Psoas muscle (tissue), 8 donors: ENCODE data around the gene WNT3. TPM values are rescaled to one million over a fixed set of nuclear protein-coding genes. Genes with fewer than 3 reads are reported as not detected.

Source experiments
- ATAC-seq, 4 donors: fragments of 200-7000 bp; cut with Tn5 transposase; one replicate each; pipeline ENCODE4 v1.9.1; 2020; ENCODE audit warnings: moderate library complexity in 3 of 4, mild to moderate bottlenecking in 2 of 4
- DNase-seq, 2 donors: peaks; one replicate each; pipeline ENCODE4 v3.0.0-alpha.2; 2020
- H3K27ac ChIP-seq: fragments of 200-600 bp; one replicate; pipeline ENCODE4 v1.8.0; 2022
- H3K27me3 ChIP-seq, 3 donors: fragments of 200-600 bp in 1 of 3; one replicate each; pipeline versions ENCODE4 v1.6.1 to v1.8.0; 2013 to 2022; ENCODE audit warnings: low read length in 2 of 3, mild to moderate bottlenecking in 2 of 3, moderate library complexity in 1 of 3; ENCODE audit not compliant: insufficient read depth in 3 of 3
- H3K36me3 ChIP-seq, 2 donors: fragments of 200-600 bp in 1 of 2; one replicate each; pipeline versions ENCODE4 v1.6.1 to v1.8.0; 2013 to 2022; ENCODE audit warnings: low read depth in 1 of 2, mild to moderate bottlenecking in 1 of 2, moderate library complexity in 1 of 2; ENCODE audit not compliant: insufficient read depth in 1 of 2
- H3K4me1 ChIP-seq: fragments of 200-600 bp; one replicate; pipeline ENCODE4 v1.8.0; 2022
- H3K4me3 ChIP-seq: fragments of 200-600 bp; one replicate; pipeline ENCODE4 v1.8.0; 2022; ENCODE audit warnings: mild to moderate bottlenecking
- H3K9me3 ChIP-seq: fragments of 200-600 bp; one replicate; pipeline ENCODE4 v1.8.0; 2022
- CTCF ChIP-seq: fragments of 200-600 bp; IDR thresholded peaks from one replicate; pipeline ENCODE4 v1.8.0; 2022; ENCODE audit warnings: antibody characterized with exemption
- WGBS, 3 donors: extraction: QIAGEN DNeasy Blood & Tissue Kit; methylation state at CpG; one replicate each; pipeline versions ENCODE4 v1.1.6 to v1.1.7; 2013; 5-methylcytosine and 5-hydroxymethylcytosine counted together
- intact Hi-C, 2 donors: fragments of 100-400 bp; cut with DNase I; formaldehyde crosslinking; loops; one replicate each; pipeline versions ENCODE4 v1.11.0 to v1.14.2; 2022
- long read RNA-seq, 2 donors: library from polyadenylated mRNA; unstranded; transcript quantifications; one replicate each; pipeline ENCODE4 v2.0.0, GENCODE V29; 2021
- polyA plus RNA-seq, 3 donors: library from polyadenylated mRNA; stranded (reverse); fragments of 200-250 nt; gene quantifications; one replicate each; pipeline ENCODE4 v1.2.3, GENCODE V29; 2013
- total RNA-seq, 4 donors: library from RNA; stranded (reverse); fragmentation: NEBNext Ultra II Directional in 2 of 4; extraction: Animal tissue kit (Norgen Biotek cat#: 25700) in 2 of 4; gene quantifications; one replicate each; pipeline versions ENCODE4 v1.2.1 to v1.2.4, GENCODE V29; 2021 to 2023
- donor health status: healthy with polysubstance abuse.
- donor health status: DM: no; HTN: no; CAD: no; lungs with moderate emphysema.
- donor health status: Bipolar disorder and iron deficiency.
- donor health status: healthy.
- donor health status: DM: yes; HTN: yes; CAD: no.
- donor health status: DM: no; HTN: no; CAD: no.
- donor health status: DM: no; HTN: no; CAD: no.
- donor health status: DM: yes; HTN: yes; CAD: no.

WNT3 gene
- total RNA-seq (under 1 TPM in 3 of 4 donors, not detected in 1; 0.08 to 0.36 (median 0.17) TPM), polyA plus RNA-seq (under 1 TPM in 2 of 3 donors, not detected in 1; 0.06 to 0.10 TPM)
- long read RNA-seq, donor 1 = 0 reads
- long read RNA-seq, donor 2 = 0 reads

DNA sequence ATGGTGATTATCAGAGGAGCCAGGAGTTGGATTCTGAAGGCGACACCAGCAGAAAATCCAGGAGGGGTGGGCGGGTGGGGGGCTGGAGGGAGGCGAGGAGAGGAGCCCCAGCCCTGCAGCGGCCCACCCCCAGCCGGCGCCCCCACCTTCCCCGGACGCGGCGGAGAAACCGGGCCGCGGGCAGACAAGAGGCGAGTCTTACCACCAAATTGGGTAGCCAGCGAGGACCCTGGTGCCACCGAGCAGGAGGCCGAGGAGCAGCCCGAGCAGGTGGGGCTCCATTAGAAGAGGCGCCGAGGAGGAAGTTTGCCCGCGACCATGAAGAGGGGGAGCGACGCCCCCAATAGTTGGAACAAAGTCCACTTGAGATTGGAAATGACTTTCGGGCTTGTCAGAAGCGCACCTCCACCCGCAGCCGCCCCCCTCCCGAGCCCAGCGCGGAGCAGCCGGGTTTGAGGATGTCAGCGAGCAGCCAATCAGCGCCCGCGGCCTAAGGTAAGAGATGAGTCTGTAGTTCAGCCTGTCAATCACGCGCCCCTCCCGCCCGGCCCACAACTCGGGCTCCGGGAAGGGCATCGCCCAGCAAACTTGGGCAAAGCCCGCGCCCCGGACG is at the start of gene WNT3:
TSS of gene WNT3 (minus strand) at position 377 of the 613 bp plus-strand sequence. CDS start at position 282, 95 bp downstream.
- no peaks in the 10 kb centered on the region for H3K36me3 ChIP-seq
- peaks cover 0 to 92% (median 50%) of the 10 kb centered on the region in 3 donors for H3K27me3 ChIP-seq
- no peaks in the 10 kb centered on the region for H3K9me3 ChIP-seq
- WGBS, 3 donors = 1 to 2% (median 2%) methylated on average over 44 to 47 of the region's 47 CpGs
- H3K4me1 ChIP-seq = peaks cover 15% of the 10 kb centered on the region
- peak within 1 kb of the TSS; percentile 61 for H3K4me3 ChIP-seq
- DNase-seq (no peak), ATAC-seq (peak in 3 of 4 donors; percentile 6 to 55 (median 16))
- intact Hi-C loops = no loop called here
- H3K27ac ChIP-seq = no peak within 1 kb of the TSS
- no peak for TF ChIP-seq CTCF

GRCh38 chr17:46866747-46867146 is 48.3 kb upstream of the WNT3 start:
- Histone ChIP-seq H3K4me1 (peaks cover 5% of the 10 kb centered on the region), H3K4me3 (no peak overlapping the region), H3K9me3 (no peaks in the 10 kb centered on the region), H3K27me3 (peaks cover 0 to 31% (median 4%) of the 10 kb centered on the region in 3 donors), H3K36me3 (no peaks in the 10 kb centered on the region), H3K27ac (no peak overlapping the region)
- ATAC-seq (no peak), DNase-seq (no peak)
- no peak for TF ChIP-seq CTCF
- intact Hi-C loops = no loop called here

GRCh38 chr17:46866325-46866724 is 47.8 kb upstream of the WNT3 start:
- intact Hi-C loops = no loop called here
- no peaks in the 10 kb centered on the region for H3K9me3 ChIP-seq
- no peak for TF ChIP-seq CTCF
- peaks cover 0 to 31% (median 4%) of the 10 kb centered on the region in 3 donors for H3K27me3 ChIP-seq
- H3K4me1 ChIP-seq = peaks cover 5% of the 10 kb centered on the region
- DNase-seq (no peak), ATAC-seq (no peak)
- no peak overlapping the region for H3K27ac ChIP-seq
- WGBS, 3 donors = 70 to 76% (median 73%) methylated on average over 8 of the region's 8 CpGs
- no peak overlapping the region for H3K4me3 ChIP-seq
- no peaks in the 10 kb centered on the region for H3K36me3 ChIP-seq

- 16 to 22% (median 18%) methylated on average over 6 to 8 of the region's 8 CpGs for WGBS, 3 donors
- Histone ChIP-seq H3K36me3 (no peaks in the 10 kb centered on the region), H3K9me3 (no peaks in the 10 kb centered on the region), H3K27ac (no peak overlapping the region), H3K4me1 (peaks cover 5% of the 10 kb centered on the region), H3K4me3 (no peak overlapping the region), H3K27me3 (peaks cover 0 to 31% (median 4%) of the 10 kb centered on the region in 3 donors)
- no peak for TF ChIP-seq CTCF
- DNase-seq = no peak
- intact Hi-C loops = loop anchor here in 1 of 2 donors (2.0 kb wide), 1 partner anchor 42 kb away; no protein-coding TSS in a partner anchor
- ATAC-seq = no peak
These were observed 46.6 kb upstream of the WNT3 start for GRCh38 chr17:46865100-46865499.
